Measurements from ENCODE around the gene STX12. TPM values are rescaled to one million over a fixed set of nuclear protein-coding genes. Genes with fewer than 3 reads are reported as not detected.

STX12 gene
- total RNA-seq, 1 donor from 2014 or later, result 26.8 TPM

GRCh38 chr1:27872802-27873551 lies 100.0 kb downstream of the STX12 start:
- peak overlapping the region; percentile 63 for H3K4me3 Mint-ChIP-seq
- no peak overlapping the region for H3K27ac Mint-ChIP-seq
- no peak for DNase-seq (ENCODE audit: low spot score in 2 of 2, unreplicated experiment in 2 of 2)
- TF ChIP-seq, protein P1, sequence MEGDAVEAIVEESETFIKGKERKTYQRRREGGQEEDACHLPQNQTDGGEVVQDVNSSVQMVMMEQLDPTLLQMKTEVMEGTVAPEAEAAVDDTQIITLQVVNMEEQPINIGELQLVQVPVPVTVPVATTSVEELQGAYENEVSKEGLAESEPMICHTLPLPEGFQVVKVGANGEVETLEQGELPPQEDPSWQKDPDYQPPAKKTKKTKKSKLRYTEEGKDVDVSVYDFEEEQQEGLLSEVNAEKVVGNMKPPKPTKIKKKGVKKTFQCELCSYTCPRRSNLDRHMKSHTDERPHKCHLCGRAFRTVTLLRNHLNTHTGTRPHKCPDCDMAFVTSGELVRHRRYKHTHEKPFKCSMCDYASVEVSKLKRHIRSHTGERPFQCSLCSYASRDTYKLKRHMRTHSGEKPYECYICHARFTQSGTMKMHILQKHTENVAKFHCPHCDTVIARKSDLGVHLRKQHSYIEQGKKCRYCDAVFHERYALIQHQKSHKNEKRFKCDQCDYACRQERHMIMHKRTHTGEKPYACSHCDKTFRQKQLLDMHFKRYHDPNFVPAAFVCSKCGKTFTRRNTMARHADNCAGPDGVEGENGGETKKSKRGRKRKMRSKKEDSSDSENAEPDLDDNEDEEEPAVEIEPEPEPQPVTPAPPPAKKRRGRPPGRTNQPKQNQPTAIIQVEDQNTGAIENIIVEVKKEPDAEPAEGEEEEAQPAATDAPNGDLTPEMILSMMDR (IDR thresholded peaks at IDR 0.05; ENCODE audit: unreplicated experiment), result no peak
- H3K4me1 Mint-ChIP-seq, result peaks cover 6% of the 10 kb centered on the region
- H3K9me3 Mint-ChIP-seq, result no peaks in the 10 kb centered on the region
- H3K27me3 Mint-ChIP-seq (ENCODE audit: low read depth), result peaks cover 16% of the 10 kb centered on the region
- no peaks in the 10 kb centered on the region for H3K36me3 Mint-ChIP-seq

- DNase-seq (ENCODE audit: low spot score in 2 of 2, unreplicated experiment in 2 of 2), result no peak
- Mint-ChIP-seq H3K4me1 (peaks cover 6% of the 10 kb centered on the region), H3K9me3 (no peaks in the 10 kb centered on the region), H3K27ac (no peak overlapping the region), H3K36me3 (no peaks in the 10 kb centered on the region), H3K4me3 (peak overlapping the region; percentile 63), H3K27me3 (ENCODE audit: low read depth) (peaks cover 16% of the 10 kb centered on the region)
- TF ChIP-seq, protein P1 (IDR thresholded peaks at IDR 0.05; ENCODE audit: unreplicated experiment), result no peak
Measured at GRCh38 chr1:27873671-27874384, 100.8 kb downstream of the STX12 start.

Other genes starting within 250 kb of the STX12 start
- 71.4 to 73.5 TPM (median 72.1 TPM) in 3 replicates for gene AHDC1, start 169.1 kb upstream of the STX12 start, total RNA-seq
- gene FGR, start 138.0 kb upstream of the STX12 start, total RNA-seq, result 0.11 to 0.53 TPM (median 0.20 TPM) in 3 replicates
- gene IFI6, start 101.0 kb upstream of the STX12 start, total RNA-seq, result 419 to 500 TPM (median 425 TPM) in 3 replicates
- gene FAM76A, start 47.3 kb upstream of the STX12 start, total RNA-seq, result 12.0 to 12.4 TPM (median 12.4 TPM) in 3 replicates
- gene PPP1R8, start 57.6 kb downstream of the STX12 start, total RNA-seq, result 42.9 to 45.7 TPM (median 43.5 TPM) in 3 replicates
- 0.63 to 0.97 TPM (median 0.86 TPM) in 3 replicates for gene THEMIS2, start 99.3 kb downstream of the STX12 start, total RNA-seq
- gene RPA2, start 141.4 kb downstream of the STX12 start, total RNA-seq, result 23.1 to 25.8 TPM (median 23.4 TPM) in 3 replicates
- gene SMPDL3B, start 161.8 kb downstream of the STX12 start, total RNA-seq, result 7.4 to 8.8 TPM (median 8.4 TPM) in 3 replicates
- 13.8 to 14.5 TPM (median 14.4 TPM) in 3 replicates for gene XKR8, start 186.8 kb downstream of the STX12 start, total RNA-seq